ENCODE data around the gene SURF1.
"Not testable (repeated sequence)": the region's sequence is repeated elsewhere in the genome, so short reads cannot be mapped to it uniquely, and the experiment has no call there.

SURF1 gene

DNA sequence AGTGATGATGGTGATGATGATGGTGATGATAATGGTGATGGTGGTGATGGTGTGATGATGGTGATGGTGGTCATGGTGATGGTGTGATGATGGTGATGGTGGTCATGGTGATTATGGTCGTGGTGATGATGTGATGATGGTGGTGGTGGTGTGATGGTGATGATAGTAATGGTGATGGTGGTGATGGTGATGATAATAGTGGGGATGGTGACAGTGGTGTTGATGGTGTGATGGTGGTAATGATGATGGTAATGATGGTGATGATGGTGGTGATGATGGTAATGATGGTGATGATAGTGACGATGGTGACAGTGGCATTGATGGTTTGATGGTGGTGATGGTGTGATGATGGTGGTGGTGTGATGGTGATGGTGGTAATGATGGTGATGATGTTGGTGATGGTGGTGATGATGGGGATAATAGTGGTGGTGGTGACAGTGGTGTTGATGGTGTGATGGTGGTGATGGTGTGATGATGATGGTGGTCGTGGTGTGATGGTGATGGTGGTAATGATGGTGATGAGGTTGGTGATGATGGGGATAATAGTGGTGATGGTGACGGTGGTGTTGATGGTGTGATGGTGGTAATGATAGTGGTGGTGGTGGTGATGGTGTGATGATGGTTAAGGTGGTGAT, 26.3 kb upstream of the SURF1 start:
- no peak for FAIRE-seq

DNA sequence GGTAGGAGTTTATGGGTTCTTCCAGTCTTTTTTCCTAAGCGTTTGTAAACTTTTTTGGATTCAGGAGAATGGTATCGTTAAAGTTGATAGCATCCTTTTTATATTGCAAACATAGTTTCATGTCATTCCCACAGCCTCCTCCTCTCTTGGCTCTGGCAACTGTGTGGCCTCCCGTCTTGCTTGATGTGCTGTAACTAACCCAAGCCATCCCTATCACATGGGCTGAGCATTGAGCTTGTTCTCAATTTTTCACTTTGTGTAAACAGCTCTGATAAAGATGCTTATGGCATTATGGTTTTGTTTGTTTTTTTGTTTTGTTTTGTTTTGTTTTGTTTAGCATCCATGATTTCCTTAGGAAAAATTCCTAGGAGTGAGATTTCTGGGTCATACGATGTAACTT, 24.4 kb upstream of the SURF1 start:
- no peak for FAIRE-seq

DNA sequence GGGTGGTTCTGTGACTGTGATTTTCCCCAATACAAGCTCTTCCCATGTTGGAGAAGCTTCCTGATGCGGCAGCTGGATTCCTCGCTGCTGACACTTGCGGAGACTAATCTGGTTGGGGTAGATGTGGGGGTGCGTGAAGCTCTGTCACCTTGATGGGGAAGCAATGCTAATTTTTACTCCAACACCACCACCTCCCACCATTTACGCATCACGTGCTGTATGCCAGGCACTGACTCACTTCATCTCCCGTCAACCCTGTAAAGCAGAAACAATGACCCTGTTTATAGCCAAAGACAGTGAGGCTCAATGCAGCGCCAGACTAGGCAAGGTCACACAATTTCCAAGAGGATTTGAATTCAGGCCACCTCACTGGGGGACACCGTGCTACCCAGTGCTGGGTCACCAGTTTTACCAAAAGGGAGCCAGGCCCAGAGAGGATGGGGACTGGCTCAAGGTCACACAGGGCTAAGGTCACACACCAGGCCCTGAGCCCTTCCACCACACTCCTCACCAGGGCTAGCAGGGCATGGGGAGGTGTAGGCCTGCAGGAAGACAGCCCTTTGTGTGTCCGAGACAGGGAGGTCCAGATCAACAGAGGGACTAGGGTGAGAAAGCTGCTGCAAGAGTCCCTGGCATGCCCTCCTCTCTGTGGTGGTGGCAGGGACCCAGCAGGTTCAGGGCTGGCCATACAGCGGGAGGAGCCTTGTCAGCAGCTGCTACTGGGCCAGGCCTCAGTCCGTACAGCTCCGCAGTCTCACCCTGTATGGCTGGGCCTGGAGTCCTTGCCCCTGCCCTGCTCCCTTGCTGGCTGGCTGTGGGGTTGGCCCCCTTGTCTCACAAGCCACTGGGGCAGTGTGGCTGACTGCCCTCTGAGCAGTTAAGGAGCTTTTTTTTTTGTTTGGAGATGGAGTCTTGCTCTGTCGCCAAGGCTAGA, 23.1 kb upstream of the SURF1 start:
- FAIRE-seq = no peak

DNA sequence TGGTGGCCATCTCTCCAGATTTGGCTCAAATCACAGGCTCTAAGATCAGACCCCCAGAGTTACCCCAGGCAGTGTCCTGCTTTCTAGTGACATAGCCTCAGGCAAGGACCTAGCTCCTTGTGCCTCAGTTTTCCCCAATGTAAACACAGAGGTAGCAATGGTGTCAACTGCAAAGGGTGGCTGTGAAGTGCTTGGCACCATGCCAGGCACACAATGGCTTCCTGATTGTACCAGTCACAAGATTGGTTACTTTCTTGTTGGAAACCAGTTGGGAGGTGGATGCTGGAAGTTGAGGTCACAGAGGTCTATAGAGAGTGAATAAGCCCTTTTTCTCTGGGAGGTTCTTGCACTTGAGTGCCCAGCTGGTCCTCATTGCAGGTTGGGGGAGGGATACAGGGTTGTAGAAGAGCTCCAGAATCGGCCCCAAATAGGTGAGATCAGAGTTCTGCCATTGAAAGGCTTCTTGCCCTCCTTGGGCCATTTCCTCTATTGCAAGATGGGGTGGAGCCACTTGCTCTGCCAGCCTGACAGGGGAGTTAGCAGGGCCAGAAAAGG, 22.2 kb upstream of the SURF1 start:
- FAIRE-seq = no peak

DNA sequence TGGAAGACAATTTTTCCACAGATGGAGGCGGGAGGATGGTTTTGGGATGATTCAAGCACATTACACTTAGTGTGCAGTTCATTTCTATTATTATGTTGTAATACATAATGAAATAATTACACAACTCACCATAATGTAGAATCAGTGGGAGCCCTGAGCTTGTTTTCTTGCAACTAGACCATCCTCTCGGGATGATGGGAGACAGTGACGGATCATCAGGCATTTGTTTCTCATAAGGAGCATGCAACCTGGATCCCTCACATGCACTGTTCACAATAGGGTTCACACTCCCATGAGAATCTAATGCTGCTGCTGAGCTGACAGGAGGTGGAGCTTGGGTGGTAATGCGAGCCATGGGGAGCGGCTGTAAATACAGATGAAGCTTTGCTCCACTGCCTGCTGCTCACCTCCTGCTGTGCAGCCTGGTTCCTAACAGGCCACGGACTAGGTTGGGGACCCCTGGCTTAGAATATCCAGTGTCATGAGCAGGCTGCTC, 21.5 kb upstream of the SURF1 start:
- FAIRE-seq = no peak

DNA sequence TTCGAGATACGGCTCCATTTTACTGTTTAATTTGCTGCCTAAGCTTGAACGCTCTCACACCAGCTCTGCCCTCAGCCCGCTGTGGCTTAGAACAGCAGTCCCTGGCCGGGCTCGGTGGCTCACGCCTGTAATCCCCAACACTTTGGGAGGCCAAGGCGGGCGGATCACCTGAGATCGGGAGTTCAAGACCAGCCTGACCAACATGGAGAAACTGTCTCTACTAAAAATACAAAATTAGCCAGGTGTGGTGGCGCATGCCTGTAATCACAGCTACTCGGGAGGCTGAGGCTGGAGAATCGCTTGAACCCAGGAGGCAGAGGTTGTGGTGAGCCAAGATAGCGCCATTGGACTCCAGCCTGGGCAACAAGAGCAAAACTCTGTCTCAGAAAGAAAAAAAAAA, 21.0 kb upstream of the SURF1 start:
- FAIRE-seq = not testable (repeated sequence)

DNA sequence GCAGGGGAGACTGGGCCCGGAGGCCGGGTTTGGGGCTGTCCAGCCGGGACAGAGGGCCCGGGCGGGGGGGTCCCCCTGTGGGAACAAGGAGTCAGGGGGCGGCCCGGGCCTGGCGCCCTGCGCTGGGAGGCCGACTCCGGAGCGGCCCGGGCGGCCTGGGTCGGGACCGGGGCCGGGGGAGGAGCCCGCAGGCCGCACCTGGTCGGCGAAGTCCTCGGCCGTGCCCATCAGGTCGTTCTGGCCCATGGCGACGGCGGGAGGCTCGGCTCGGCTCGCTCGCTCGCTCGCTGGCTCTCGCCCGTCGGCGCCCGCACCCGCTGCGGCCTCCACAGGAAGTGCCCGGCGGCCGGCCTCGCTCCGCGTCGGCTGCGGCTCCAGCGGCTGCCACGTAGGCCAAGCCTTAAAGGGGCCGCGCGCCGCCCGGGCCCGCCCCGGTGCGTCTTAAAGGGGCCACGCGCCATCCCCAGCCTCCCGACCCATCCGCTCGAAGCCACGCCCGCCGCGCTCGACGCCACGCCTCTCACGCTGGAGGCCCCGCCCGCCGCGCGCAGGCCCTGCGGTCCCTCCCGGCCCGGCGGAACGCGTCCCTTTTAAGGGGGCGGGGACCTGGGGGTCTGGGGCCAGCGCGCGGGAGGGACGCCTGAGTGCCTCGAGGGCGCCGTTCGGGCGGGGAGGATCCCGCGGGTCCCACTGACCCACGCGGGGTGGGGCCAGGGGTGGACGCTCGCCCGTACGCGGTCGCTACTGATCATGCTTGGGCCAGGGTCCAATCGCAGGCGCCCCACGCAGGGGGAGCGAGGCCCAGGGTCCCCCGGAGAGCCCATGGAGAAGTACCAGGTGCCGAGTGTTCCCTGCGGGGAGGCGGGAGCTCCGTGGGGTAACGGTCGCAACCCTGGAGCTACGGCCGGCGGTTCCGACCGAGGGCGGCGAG, 19.7 kb upstream of the SURF1 start, which contains the start of the genes STKLD1 and SURF4:
STKLD1 (plus strand) TSS at position 643 of the 931 bp plus-strand sequence; CDS start at position 751, 108 bp downstream.
SURF4 (minus strand) TSS at position 337 of the 931 bp plus-strand sequence; CDS start at position 246, 91 bp downstream.
- FAIRE-seq = no peak

DNA sequence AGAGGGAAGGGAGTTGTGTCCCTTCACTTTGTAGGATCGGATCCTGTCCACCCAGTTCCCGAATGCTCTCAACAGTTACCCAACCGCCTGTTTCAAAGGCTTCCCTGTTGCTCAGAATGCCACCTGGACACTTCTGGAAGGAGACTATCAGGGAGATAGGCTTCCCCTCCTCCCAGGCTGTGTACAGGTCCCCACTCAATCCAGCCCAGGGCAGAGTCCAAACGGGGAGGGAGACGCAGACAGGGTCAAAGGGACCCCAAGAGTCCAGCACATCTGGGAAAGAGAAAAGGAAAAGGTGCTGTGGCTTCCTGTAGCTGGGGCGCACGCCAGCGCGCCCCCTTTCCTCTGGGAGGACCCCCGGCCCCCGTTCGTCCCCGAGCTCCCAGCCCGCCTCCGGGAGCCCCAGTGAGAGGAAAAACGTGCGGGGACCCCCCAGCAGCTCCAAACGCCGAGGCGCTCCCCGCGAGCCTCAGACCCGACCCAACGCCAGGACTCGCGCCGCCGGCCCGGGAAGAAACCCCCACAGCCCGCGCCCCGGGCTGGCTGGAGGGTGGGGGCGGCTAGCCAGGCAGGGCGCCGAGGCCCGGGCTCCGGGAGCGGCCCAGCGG, 18.9 kb upstream of the SURF1 start:
- no peak for FAIRE-seq

DNA sequence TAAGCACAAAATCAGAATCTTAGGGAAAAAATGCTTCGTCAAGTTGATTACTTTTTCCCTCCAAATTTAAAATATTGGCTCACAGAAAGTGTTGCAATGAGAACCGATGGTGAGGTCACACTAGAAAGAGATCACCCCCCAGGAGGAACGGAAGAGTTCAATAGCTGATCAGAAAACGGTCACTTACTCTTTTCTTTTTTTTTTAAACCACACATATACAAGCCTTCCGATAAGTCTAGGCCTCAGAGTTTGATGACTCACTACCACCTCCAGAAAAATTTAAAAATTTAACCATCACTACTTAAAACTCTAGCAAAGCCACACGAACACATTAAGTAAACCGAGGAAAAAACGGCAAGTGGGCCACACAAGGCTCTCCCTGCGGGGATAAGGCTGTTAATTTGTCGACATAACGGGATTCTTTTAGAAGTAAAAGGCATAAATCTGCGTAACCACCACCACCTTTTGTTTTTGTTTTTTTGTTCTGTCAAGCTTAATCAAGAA, 18.4 kb upstream of the SURF1 start:
- FAIRE-seq = no peak

DNA sequence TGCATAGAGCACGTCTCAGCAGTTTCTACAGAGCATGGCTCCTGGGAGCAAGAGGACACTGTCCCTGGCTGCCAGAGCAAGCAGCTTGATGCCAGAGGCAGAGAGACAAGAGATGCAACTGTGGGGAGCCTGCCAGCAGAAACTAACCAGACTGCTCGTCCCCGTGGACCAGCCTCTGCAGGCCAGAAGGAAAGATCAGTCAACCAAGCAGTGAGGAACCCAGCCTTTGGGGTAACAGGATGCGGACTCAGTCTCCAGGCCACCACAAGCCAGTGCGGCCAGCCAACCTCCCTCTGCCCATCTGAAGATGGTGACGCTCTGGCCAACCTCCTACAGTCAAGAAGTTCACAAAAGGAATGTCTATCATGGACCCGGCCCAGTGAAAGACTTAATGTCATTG, 15.9 kb upstream of the SURF1 start:
- FAIRE-seq = no peak

DNA sequence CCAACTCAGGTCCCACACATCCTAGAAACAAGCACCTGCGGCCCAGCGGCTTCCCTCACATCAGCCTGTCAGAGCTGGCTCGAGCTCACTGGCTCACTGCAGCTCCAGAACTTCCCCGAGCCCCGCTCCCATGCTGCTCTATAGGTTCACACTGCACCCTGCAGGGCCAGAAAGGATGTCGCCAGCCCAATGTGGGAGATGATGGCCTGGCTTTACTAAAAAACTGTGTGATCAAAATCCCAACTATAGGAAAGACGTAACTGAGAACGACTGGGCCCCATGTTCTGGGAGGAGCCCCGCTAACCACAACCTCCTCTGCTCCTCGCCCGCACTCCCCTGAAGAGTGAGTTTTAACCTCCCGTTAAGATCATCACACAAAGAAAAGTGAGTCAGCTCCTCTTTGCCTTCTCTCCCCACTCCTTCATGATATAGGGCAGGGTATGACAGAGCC, 15.0 kb upstream of the SURF1 start:
- FAIRE-seq = no peak

DNA sequence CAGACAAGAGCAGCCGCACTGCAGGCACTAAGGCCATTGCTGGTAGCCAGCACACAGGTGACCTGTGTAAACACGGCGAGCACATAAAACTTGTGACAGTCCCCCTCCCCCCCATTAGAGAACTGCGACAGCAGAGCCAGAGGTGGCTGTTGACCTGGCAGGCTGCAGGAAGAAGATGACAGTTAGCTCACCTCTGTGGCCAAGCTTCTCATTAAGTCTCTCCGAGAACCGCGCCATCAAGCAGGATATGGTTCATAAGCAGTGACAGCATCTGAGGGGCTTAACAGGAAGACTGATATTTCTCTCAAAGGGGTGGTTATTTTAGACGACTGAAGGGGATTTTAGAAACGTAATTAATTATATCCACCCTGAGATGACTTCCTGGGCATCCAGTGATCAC, 14.4 kb upstream of the SURF1 start:
- FAIRE-seq = no peak

DNA sequence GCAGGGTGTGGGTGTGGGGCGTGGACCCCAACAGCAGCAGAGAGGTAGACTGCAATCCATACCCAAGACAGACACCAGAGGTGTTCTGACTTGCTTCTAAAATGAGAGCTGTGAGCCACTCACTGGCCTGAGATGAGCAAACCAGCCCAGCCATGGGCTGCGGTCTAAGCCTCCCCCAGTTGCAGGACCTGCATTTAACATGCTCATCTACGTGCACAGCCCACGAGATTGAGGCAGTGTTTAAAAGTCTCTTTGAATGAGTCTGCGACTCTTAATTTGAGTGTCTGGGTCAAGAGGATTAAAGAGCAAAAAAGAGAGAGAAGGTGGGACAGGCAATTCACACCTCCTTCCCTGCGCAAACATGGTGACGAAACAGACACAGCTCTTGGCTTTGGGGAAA, 13.6 kb upstream of the SURF1 start:
- FAIRE-seq = no peak

DNA sequence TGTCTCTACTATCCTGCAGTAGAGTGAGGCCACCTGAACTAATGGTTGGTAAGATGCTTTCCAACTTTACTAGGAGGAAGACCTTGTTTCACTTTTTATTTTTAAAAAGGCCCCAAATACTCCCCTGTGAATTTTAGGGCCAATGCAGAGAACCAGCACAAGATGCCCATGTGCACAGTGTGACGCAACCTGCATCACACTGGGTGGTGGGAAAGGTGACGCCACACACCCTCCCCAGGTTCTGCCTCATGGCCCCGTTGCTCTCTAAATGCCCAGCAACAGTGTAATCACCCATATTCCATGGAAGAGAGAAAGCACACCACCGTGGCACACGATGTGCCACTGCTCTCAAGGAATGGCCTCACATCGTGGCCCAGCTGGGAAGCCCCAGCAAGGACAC, 13.1 kb upstream of the SURF1 start:
- no peak for FAIRE-seq

DNA sequence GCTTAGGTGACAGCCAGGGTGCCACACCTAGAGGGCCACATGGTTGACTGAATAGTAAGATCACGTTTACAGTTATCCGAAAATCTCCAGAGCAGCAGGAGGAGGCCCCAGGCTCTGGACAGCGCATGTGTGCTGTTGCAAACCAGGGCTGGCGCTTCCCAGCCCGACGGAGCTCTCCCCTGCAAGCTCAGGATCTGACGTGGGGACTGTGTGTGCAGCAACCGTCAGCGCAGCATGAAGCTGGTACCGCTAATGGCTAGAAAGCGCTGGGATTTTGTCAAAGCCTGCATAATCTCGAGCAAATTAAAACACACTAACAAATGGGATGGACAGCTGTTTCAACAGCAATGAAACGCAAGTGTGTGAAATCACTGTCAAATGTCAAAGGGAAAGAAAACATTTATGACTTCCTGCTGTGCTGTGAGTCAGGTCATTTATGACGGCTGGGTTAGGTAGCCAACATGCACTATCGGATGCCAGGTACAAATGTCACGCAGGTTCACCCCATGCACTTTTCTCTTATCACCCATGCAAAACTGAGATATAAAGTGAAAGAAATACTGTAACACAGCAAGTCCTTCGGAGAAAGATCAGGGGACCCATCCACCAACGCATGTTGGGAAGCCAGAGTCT, 12.1 kb upstream of the SURF1 start:
- FAIRE-seq = peak; percentile 88

DNA sequence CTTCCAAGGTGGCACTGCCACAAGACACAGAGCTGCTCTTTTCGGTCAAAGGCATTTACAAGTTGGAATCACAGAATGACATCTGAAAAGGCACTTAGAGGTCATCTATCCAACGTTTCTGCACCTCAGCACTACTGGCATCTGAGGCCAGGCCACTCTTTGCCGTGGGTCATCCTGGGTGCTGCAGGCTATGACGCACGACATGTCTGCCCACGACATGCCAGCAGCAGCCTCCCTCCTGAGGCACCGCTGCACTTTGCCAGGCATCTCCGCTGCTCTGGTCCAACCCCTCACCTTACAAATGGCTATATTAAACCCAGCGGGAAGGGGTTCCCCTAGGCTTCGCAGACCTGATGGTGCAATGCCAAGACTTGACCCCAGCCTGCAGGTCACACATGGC, 11.5 kb upstream of the SURF1 start:
- no peak for FAIRE-seq

DNA sequence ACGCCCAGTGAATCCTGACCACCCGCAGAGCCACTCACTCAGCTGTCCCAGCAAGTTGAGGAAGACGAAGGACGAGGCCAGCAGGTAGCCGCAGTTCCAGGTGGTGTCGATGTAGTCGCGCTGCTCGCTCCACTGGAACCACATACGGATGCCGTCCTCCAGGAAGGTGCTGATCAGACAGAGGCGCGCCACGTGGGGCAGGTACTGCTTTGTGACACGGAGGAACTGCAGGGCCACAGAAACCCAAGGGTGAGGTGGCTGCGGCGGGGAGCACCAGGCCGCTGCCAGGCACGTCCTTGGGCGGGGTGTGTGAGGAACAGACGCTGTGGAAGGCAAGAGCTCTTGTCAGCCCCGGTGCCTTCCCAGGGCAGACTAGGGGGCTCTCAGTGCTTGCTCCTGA, 10.9 kb upstream of the SURF1 start:
- no peak for FAIRE-seq

DNA sequence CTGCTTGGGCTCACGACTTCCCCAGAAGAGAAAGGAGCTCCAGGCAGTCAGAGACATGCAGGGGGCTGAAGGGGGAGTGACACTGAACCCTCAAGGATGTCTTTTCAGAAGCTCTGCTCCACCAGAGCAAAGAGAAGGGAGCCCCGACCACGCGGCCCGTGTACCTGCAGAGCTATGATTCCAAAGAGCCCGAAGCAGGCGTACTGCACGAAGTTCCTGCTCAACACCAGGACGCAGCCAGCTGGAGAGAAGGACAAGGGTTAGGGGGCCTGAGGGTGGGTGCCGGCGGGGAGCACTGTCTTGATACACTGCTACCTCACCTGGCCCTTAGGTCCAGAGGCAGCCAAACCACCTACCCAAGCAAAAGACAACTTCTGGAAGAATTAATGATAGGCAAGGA, 10.1 kb upstream of the SURF1 start:
- FAIRE-seq = no peak

DNA sequence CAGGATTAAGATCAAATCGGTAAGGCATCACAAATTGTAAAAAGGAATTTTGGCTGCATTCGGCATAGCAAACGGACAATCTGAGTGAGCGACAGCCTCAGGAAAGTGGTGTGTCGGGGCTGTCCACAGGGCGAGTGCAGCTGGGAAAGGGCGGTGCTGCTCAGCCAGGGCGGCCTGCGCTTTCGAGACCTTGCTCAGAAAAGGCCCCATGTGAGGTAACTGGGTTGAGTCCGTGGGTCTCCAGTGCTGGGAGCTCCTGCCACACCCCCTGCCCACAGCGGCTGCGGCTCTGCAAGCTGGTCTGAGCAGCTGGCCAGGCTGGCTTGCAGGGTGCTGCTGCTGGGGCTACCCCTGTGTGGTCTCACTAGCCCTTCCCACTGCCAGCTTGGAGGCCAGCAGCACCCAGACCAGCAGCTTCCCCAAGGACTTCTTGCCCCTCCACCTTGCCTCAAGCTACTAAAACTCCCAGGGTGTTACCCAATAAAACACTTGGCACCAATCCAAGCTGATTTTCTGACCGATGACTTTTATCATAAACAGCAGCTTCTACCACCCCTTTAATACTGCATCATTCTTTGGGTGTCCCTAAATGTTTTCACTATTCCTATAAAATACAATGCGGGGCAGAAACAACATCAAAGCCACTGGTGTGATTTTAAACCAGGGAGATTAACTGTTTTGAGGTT, 6.2 kb upstream of the SURF1 start:
- no peak for FAIRE-seq

DNA sequence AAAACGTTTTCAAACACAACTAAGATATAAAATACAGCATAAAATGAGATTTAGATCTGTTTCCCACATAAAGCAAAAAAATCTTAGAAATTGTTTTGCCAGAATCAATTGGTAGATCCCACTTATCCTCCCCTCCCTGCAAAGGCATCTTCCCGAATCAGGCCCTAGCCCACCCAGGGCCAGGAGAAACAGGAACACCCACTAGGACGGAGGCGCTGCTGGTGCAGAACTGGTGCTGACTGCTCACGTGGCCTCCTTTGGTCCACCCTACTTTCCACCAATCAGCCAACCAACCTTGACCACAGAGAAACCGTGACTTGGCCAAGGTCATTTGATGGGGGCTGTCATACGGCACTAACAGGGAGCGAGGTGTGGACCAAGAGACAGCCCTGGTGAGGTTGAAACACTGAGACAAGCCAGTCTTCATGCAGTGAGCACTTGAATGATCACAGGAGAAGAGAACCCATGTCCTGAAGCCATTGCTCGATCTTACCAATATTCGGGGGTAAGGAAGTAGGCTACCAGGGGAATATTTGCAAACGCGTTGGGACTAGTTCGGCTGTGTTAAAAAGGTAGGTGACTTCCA, 5.3 kb upstream of the SURF1 start:
- no peak for FAIRE-seq
